ENCODE measurements around the gene ANKMY1.
"Not testable (repeated sequence)": the region's sequence is repeated elsewhere in the genome, so short reads cannot be mapped to it uniquely, and the experiment has no call there.

The ANKMY1 gene

DNA sequence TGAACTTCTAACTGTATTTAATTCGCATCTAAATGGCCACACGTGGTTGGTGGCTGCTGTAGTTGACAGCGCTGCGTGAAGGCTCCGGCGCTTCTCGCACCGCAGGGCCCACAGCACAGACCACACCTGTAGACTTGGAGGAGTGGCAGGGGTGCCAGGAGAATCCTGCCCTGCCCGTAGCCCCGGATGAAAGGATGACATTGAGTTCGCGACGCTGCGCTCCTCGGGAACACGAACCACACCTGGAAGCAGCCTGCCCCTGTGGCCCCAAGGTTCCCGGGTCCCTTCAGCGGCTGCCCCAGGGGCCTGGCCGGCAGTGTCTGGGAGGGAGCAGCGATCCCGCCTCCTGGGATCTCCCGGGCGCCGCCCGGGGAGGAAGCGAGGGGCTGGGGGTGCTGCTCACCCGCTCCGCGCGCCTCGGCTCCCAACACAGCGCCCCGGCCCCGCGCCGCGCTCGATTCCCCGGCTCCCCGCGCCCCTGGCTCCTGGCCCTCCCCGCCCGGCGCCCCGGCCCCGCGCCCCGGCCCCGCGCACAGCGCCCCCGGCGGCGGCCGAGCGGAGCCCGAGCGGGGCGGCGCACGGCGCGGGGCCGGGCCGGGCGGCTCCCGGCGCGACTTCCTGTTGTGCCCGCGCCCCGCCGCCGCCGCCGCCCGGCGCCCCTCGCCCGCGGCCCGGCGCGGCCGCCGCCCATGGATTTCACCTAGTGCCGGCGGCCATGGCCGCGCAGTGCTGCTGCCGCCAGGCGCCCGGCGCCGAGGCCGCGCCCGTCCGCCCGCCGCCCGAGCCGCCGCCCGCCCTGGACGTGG is 10.3 kb upstream of the ANKMY1 start, which contains the start of gene RNPEPL1:
TSS of gene RNPEPL1 (plus strand) at position 613 of the 806 bp plus-strand sequence. CDS start at position 716, 103 bp downstream.
- peak; percentile 20 for DNase-seq

DNA sequence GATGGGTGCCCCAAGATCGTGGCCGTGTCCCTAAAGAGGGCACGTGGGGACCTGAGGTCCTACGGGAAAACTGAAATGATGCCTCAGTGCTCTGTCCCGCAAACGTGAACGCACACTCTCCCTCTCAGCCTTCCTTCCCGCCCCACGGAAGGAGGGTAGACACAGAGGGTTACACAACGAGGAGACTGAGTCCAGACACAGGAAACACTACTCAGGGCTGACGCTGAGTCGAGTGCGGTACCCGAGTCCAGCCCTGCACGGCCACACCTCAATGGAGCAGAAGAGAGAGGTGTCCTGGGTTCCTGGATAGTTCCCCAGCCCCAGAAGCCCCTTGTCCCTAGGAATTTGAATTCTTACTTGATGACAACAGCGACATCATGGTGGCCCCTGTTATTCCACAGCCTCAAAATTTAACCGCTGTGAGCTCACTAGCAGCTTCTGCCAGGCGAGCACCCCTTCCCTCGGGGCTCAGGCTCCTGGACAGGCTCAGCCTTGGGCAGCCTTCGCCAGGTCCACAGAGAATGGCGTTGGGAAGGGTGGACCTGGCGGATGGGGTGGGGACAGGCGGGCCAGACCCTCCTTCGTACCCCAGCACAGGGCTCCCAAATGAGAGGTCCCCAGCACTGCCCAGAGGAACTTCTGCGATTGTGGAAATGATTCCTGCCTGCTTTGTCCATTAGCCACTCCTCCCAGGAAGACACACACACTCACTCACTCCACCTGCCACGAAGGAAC is 9.5 kb upstream of the ANKMY1 start:
- no peak for DNase-seq

DNA sequence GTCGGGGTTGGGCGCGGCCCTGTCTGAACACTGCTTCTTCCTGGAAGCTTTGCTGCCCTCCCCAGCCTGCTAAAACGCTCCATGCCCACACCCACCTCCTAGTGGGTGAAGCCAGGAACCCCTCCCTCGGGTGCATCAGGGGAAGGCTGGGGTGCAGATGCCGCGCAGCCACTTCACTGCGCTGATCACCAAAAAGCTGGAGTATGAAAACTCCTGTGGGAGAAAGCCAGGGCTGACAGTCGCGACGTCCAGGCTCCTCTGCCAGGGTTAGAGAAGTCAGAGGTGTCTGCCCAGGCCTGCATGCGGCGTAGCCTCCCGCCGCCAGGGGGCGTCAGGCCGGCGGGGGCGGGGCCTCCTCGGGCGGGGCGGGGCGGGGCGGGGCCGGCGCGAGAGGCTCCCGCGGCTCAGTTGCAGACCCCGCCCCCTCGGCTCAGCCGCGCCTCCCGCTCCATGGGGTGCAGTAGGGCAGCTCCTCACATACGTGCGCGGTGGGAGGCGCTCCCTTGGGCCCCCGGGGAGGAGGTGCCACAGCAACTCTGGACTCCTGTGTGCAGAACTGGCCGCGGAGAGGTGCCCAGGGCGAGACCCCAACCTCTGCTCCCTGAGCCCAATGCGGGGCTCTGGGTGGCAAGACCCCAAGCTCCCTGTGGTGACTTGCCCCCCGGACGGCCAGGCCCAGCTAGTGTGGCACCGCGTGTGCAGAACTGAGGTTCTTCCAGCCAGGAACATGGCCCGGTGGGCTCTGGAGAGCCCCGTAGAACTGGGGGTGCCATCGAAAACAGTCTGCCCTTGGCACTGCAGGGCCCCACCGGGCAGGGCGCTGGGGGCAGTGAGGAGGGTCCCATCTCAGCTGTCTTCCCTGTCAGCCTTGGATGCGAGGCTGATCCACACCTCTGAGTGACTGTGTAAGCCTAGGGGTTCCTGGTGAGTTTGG is 8.7 kb upstream of the ANKMY1 start:
- DNase-seq = peak; percentile 46

DNA sequence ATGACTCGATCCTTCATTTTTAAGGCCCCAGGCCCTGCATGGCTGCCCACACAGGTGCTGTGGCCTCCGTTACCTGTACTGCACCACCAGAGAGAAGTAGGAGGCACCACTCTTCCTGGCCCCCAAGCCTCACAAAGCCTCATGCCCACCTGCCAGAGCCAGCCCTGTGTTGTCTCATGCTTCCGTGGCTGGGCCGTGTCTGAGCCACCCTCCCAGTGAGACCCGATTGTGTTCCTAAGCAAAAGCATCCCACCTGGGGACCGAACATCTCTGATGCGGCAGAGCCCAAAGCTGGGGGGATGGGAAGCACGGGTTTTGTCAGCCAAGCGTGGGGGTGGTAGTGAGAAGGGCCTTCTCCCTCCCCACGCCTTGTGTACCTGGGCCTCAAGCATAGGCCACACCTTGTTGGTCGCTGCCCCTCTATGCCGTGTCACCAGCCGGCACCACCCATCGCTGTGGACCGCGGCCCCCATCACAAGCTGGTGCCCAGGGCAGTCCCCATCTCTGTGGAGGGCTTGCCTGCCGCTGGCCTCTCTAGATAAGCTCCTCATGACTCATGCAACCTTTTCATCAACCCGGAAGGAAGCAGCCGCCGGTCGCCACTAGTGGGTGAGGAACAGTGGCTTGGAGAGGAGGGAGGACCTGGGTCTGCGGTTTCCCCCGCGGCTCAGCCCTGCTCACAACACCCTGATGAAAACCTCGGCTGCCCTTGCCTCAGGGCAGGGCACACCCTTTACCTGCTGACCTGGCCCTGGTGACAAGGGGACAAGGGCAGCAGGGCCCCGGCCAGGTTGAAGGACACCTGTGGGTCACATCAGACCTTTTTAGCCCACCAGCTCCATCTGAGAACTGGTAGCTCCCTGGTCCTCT is 7.8 kb upstream of the ANKMY1 start:
- no peak for DNase-seq

DNA sequence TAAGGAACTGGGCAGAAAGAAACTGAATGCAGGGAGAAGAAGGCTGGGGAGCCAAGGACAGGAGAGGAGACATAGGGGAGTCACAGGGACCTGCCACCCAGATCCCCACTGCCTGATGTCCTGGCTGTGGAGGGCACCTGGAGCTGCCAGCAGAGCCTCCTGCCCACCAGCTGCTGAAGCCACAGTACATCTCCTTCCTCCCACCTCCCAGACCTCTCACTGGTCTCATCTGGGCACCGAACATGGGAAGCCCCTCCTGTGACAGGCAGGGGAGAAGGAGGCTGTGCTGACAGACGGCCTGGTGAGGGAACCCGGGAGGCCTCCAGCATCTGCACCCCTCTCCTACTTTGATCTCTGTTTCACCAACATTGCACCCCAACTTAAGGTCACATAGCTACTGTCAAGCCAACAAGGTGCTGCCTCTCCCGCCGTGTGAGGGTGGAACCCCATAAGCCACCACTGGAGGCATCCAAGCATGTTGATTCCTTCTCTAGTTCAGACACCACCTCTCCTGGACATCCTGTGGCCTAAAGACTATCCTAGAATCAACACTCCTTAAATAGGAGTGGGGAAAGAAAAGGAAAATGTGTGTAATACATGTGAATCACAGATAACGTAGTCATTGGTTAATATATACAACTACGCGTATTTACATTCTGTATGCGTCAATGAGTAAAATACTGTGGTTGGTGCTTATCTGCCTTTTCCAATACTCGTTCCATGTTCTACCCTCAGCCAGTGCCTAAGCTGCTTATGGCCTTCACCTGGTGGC is 7.0 kb upstream of the ANKMY1 start:
- no peak for DNase-seq

DNA sequence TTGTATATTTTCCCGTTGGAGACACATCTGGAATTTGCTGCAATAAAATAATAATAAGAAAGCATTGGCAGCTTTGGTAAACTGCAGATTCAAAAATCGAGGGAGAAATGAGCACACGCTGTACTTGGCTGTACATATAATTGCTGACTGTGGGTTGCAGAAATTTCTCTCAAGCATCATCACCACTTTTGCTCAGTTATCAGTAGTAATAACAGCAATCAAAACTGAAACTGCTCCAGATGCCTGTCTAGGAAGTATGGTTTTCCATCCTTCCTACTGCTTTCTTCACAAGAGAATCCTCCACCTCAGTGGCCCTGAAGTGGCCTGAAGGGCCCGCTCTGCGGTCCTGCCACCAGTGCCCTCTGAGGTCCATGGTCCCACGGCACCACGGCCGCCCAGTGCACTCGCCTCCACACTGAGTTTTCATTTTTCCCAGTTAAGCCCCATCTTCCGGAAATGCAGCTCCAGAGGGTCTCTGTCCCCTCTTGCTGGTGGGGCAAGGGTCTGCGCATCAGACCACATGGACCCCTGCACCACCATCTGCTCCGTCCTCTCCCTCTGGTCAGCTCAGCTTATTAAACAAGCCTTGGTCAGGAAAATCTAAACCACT is 6.3 kb upstream of the ANKMY1 start:
- DNase-seq = no peak

DNA sequence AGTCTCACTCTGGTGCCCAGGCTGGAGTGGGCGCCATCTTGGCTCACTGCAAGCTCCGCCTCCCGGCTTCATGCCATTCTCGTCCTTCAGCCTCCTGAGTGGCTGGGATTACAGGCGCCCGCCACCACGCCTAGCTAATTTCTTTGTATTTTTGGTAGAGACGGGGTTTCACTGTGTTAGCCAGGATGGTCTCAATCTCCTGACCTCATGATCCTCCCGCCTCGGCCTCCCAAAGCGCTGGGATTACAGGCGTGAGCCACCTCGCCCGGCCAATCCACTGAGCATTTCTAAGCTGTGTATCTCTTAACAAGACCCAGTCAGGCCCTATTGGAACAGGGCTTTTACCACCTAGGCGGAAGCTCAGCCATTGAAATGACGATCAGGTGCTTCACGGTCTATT is 5.4 kb upstream of the ANKMY1 start:
- DNase-seq = not testable (repeated sequence)

DNA sequence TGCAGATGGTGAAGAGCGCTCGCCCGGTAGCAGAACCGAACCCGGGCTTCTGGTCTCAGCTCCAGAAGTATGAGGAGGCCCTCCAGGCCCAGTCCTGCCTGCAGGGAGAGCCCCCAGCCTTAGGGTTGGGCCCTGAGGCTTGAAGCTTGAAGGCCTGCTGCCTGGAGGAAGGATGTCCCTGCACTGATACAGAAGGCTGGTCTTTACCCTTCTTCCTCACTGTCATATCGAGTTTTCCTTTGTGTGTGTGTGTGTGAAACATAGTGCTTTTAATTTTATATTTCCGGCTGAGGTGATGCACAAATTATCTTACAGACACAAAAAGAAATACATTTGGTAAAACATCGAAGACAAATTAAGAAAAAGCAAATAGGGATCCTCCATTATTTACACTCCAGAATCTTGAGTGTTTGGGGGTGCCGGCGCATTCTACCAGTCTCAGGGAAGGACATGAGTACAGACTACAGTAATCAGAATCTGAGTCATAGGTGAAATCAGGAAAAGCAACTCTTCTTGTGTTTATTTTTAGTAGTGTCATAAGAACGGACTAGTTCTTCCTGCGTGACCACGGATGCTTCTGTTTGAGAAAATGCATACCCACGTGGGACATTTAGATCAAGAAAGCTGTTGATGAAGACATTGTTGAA is 3.7 kb upstream of the ANKMY1 start:
- DNase-seq = no peak

DNA sequence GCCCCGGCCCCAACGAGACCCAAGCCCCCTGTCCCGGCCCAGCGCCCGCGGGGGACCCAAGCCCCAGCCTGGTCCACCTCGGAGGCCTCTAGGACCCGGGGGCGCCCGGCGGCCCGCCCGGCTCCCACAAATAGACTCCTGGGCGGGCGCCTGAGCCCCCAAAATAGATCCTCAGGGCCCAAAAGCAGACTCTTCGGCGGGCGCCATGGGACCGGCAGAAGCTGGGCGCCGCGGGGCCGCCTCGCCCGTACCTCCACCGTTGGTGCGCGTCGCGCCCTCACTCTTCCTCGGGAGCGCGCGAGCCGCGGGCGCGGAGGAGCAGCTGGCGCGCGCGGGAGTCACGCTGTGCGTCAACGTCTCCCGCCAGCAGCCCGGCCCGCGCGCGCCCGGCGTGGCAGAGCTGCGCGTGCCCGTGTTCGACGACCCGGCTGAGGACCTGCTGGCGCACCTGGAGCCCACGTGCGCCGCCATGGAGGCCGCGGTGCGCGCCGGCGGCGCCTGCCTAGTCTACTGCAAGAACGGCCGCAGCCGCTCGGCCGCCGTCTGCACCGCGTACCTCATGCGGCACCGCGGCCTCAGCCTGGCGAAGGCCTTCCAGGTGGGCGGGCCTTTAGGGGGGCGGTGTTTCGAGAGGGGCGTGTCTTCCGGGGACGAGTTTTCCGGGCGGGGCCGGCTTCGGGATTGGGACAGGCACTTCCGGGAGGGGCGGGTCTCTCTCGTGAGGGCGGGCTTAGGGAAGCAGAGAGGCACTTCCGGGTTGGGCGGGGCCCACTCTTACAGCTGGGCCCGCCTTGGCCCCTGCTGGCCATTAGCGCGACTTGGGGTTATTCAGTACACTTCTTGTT is 2.9 kb upstream of the ANKMY1 start:
- peak; percentile 97 for DNase-seq

DNA sequence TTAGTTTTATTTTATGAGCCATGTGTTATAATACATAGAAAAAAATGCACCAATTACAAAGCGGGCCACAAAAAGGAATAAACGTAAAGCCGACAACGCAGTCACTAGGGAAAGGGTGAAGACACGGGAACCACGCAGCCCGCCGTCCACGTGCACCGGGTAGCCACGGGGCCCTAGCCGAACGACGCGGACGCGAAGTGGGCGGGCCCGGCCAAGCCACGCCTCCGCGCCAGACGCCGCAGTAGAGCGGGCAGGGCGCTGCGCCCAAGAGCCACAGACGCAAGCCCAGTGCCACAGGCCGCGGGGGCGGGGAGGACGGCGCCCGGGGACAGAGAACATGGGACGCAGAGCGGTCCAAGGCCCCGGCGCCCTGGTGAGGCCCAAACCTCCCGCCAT is 2.3 kb upstream of the ANKMY1 start, which contains the start of gene DUSP28:
TSS of gene DUSP28 (plus strand) at position 274 of the 396 bp plus-strand sequence. CDS start 328 bp downstream, outside the sequence.
- peak; percentile 74 for DNase-seq

DNA sequence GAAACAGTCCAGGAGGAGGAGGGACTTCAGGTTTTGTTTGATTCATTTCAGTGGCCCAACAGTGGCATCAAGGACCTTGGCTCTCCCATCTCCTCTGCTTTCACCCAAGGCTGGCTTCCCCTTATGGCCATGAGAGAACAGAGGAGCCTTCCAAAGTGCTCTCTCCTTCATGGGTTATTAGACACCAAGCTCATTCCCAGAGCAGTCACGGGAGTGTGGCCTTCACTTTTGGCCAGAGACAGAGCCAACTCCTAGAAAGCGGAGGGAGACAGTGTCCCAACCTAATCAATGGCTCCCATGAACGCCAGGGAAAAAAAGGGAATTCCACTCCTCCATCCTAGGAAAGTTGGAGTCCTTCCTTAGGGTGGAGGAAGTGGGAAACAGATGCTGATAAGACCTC is 1.5 kb upstream of the ANKMY1 start:
- DNase-seq = no peak

DNA sequence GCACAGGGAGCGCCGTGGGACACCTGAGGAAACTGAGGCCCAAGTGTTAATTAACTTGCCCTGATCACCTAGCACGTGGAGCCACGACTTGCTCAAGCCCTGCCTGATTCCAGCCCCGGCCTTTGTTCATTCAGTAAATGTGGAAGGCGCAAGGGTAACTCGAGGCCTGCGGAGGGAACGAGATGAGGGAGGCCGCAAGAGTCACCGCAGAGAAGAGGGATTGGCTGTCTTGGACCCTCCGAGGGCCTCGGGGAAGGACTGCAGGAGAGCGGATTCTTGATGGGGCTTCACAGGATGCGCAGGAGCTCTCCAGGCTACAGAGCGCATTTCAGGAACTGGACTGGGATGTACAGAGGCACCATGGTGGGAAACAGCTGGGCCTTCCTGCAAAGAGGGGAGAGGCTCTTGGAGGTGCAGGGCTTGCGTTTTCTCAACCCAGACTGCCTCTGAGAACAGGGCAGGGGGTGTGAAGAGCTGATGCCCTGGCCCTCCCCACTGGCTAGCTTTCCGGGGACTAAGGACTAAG is 511 bp upstream of the ANKMY1 start:
- no peak for DNase-seq

DNA sequence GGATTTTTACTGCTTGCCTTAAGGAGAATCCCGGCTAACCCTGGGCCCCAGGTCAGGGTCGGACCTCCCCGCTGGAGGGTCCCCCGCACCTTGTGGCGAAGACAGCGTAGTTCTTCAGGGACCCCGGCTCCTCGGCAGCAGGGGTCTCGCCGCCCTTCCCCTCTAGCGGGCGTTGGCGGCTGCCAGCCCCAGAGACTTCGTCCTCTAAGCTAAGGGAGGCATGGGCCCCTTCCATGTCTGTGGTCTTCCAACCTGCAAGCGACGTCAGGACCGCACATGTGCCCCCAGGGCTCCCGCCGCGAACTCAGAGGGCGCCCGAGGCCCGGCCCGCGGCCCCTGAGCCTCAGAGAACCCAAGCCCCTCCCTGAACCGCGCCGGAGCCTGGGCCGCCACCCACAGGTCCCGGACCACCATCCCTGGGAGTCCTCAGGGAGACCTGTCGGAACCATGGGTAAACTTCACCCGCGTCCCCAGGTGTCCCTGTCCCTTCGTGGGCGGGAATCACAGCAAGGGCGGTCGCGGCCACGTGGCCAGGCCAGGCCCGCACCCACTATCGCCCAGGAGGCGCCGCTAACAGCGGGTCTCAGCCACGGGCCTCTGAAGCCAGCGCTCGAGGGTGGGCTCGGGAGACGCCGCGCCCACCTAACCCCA is 562 bp downstream of the ANKMY1 start:
- DNase-seq = no peak

DNA sequence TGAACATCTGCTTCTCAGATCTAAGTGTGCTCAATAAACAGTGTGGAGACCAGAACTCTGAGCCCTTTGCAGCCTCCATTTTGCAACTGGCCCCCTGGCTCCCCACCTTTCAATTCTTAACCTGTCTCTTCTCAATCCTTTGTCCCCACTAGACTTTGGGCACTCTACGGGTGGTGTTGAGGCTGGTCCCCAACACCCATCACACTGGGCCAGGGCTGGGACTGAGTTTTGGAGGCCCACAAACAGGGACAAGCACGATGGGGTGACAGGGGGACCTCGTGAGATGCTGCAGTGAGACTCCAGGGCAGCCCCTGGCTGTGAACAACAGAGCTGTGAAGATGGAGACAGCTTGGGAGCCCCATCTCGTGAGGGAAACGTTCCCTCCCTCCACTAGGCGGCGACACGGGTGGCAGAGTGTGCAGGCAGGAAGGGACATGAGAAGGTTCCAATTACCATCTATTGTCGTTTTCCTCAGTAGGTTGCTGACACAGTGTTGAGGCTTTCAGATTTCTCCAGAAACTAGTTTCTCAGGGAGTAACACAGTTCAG is 1.2 kb downstream of the ANKMY1 start:
- DNase-seq = no peak

DNA sequence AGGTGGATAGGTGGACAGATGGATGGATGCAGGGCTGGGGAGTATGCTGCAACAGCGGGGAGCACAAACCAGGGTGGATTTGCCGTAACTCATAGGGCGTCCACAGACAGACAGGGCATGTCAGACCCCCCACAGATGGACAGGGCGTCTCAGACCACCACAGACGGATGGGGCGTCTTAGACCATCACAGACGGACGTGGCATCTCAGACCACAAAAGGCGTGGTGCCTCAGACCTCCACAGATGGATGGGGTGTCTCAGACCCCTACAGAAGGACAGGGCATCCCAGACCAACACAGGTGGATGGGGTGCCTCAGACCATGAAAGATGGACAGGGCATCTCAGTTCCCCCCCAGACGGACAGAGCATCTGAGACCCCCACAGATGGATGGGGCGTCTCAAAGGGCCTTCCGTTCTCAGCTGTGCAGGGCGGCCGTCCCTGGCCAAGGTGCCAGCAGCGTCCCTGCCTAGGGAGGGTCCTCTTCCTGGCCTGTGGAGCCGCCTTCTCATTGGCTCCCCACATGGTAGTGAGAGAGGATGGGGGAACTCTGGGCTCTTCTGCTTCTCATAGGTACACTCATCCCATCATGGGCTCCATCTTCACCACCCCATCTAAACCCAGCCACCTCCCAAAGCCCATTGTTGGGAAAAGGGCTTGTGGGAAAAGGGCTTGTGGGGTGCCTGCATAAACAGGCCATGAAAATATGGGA is 2.1 kb downstream of the ANKMY1 start:
- no peak for DNase-seq

DNA sequence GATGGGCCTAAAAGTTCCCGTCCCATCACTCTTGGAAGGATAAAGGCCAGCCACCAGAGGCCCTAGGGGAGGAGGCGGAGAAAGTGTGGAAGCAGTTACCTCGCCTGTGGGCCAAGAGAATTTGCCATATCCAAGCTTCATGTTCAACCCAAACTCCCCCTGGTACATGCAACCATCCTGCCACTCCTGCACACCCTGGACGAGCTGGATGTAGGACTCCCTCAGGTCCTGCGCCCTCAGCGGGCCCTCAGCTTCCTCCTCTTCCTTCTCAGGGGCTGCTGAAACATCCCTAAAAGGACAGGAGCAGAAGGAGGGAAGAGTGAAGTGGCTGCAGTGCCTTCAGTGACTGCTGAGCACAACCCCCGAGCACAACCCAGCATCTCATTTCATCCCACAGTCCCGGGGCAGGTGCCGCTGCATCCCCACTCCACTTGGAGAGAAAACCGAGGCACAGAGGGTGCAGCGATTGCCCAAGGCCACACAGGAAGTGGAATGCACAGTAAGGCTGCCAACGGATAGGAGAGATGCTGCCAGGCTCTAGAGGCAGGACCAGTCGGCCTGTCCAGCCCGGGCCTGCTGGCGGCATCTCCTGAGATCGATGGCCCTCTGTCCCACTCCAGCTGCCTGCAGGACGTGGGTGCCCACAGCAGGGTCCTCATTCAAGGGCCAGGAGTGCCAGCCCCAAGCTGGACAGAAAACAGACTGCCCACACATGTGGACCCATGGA is 2.9 kb downstream of the ANKMY1 start:
- DNase-seq = no peak

Data from NCI-H2227 treated with DMSO at 0.1 percent for 48 hours (cell line).